RKO (cell line): Measurements from ENCODE around the gene NRGN.
"Not testable (repeated sequence)": the region's sequence is repeated elsewhere in the genome, so short reads cannot be mapped to it uniquely, and the experiment has no call there.

Source experiments
- DNase-seq: peaks from one replicate; pipeline ENCODE4 v3.0.0-alpha.2; 2016; ENCODE audit warnings: low spot score

NRGN gene

DNA sequence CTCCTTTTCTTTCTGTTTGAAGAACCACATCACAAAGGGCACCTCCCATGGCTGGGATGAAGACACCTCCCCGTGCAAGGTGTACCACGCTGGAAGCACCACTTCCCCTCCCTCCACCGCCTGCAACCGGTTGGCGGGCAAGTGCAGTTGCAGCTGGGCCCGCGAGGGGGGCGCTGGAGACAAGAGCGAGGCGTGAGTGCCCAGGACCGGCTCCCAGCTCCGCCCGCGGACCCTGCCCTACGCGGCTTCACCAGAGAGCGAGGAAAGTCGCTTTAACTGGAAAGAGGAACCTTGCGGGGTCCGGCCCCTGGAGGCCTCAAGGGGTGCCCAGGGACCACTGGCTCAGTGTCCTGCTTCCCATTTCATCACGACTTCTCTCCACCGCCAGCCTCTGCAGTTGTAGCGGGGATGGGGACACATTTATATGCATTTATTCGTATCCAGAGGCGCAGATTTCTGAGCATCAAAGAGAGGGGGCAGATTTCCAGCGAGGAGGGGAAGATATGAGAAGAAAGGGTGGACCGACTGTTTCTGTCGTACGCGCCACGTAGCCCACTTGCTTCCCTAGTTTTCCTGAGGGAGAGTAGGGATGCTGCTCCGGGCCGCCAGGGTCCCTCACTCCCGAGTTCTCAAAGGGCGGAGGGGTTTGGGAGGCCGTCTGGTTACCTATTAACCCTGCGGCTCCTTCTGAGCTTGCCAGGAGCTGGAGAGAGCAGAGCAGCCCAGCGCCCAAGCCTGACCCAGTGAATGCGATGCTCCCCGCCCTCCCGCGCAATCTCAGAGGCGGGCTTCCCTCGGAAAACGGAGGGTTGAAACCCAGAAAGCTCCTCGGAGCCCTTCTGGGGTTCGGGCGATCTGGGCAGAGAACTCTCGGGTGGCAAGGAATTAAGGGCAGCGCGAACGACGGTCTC lies 18.9 kb downstream of the NRGN start:
- peak; percentile 68 for DNase-seq

DNA sequence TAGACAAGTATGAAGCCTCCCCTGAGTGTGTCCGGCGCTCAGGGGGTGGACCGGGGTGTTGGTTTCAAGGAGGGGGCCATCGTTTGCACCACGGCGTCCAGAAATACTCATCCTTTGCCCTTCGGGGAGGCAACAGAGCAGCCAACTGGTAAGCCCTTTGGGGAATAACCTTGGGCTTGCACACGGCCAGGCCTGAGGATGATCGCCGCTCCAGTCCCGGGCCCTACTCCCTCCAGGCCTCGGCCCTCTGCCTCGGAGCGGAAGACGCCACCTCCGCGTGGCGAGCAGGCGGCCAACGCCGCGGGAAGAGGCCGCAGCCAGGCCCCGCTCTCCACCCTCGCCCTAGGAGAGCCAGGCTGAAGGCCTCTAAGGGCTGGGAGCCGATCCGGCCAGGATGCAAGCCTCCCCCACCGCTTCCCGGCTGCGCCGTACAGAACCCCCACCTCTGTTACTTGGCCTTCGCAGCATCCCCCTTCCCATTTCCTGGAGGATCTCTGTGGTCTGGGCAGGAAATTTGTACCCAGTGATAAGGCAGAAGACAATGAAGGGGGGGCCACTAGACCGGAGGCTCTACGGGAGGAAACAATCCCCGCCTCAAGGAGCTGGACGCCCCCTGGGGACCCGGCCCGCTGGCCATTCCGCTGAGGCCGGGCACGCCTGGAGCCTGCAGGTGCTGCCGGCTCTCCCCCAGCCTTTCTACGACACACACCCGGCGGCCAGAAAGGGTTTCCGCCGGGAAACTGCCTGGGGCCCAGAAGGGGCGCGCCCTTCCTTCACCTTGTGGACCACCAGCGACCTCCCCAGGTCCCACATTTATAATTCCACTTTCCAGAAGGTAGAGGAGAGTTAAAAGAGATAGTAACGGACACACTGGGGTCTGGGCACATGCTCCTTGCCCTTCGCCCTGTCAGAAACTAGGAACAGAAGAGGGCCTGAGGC lies 19.8 kb downstream of the NRGN start:
- DNase-seq = no peak

DNA sequence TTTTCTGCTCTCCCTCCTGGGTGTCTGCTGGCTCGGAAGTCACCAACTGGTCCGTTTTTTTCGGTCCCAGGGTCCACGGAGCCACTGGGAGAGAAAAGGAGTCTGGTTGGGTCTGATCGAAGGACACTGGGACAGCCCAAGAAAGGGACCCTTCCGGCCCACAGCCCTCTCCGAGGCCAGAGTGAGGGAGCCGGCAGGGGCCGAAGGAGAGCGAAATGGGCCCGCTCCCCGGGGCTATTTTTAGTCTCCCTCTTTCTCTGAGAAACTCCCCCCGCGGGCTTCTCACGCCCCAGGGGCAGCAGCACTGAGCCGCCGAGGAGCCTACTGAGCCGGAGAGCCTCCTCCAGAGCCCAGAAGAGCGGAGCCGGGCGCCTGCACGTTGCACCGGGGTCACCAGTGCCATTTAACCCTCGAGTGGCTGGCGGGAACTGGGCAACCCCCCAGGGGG lies 20.5 kb downstream of the NRGN start:
- DNase-seq = no peak

DNA sequence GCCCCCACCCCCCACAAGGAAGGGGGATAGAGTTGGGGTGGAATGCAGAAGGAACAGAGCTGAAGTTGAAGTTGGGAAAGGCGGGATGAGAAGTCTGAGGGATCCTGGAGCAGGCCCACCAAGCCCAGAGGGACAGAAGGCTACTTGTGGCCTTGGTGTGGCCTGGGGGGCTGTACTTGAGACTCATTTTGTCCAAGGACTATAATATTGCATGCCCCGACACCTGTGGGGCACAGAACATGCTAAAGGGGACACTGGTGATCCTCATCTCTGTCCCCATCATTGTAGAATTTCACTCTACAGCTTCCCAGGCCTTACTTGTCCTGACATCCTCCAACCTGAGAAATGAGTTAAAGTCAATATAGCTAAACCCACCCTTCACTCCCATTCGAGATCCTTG lies 21.1 kb downstream of the NRGN start:
- DNase-seq = no peak

DNA sequence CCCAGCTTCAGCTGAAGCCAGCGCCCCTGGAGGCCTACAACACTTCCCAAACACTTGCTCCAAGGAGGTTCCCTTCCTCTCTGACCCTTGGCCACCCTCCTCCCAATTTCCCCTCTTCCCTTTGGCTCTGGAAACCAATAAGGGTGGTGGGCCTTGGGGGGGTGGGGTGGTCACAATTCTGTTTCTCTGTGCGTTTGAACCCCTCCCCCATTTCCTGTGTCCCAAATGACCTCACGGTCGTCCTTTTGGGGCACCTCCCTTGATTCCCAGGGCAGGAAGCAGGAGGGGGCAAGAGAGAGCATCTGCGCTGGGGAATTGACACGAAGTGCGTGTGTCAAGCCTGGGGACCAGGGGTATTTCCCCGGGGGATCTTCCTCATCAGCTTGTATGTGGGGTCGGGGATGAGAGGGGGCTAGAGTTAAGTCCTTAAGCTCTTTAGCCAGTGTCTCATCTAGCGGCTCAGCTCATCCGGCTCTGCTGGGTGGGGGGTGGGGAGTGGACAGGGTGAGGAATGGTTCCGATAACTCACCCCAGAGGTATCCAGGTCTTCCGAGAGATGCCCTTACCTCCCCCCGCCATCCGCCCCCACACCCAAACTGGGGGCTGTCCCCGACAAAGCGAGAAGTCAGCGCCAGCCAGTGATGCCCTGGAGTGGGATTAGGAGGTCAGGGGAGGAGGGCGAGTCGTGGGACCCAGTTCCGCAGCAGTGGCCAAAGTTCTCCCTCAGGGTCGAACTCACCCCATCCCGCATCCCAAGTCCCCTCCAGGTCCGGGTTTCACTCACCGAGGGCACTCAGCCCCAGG lies 21.8 kb downstream of the NRGN start:
- DNase-seq = no peak

DNA sequence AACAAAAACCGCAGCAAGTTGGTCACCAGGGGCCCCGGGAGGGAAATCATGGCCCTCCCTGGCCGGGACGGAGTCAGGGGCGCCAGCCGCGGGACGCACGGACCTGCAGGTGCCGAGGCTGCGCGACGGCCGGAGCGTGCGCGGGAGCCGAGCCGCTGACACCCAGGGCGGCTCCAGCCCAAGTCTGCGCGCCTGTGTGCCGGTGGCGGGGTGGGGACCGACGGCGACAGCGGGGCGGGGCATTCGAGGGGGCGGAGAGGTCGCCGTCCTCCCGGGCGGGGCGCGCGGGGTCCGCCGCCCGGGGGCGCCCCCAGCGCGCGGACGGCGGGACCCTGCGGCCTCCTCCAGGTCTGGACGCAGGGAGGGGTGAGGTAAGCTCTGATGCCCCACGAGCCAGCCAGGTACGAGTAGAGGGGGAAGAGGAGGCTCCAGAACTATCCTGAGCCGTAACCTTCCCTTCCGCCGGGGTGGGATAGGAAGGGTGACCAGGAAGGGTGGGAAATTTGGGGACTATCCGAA lies 22.4 kb downstream of the NRGN start, which contains the start of gene ESAM:
Gene ESAM, minus strand, starts transcription at position 186 of the 519 bp plus-strand sequence. Its CDS starts 136 bp downstream, at position 50.
- DNase-seq = no peak

DNA sequence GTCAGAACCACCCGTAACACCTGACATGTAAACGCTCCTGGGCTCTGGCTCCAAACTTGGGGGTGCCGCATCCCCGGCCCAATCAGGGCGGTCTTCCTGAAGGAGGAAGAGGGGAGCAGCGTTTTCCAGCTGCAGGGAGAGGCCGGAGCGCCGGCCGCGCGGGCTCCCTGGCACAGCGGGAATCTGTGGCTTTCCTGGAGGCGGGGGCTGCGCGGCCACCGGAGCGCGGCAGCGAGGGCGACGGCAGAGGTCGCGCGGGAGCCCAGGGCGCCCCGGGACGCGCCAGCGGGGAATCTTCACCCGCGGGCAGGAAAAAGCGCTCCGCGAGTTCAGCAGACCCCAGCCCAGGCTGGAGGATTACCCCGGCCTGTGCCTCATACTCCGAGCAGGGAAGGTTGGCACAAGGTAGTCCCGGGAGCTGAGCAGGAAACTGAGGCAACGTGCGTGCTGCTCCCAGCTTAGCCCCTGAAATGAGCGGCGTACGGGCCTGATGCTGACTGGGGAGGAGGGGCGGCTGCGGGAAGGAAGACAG lies 22.9 kb downstream of the NRGN start:
- DNase-seq = peak; percentile 35

DNA sequence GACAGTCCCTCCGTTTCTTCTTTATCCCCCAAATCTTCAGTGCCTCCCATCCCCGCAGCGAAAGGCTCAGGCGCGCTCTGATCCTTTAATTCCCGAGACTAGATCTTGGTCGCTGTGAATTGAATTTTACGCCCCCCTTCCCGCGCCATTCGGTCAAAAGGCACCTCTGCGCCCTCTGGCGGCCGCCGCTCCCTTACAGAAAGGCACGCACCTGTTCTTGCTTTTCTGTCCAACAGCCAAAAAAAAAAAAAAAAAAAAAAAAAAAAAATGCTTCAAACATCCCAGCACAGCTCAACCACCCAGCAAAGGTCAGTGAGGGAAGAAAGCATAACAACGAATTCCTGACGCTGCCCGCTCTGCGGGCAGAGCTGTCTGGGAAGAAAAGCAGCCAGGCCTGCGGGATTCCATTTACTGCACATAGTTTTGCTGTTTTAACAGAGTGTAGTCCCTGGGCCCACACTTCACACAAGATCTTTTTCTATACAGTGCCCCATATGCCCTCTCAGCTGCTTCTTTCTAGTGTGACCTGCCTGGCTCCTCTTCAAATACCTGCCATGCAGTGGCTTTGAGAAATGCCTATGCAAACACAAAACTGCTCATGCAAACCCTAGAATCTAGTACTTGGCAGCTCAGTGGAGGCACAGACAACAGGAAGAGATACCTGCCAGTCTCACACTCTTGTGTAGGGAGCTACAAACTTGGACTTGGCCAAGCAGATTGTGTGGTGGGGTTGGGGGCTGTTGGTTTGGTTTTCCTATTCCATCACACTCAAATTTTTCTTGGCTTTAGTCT lies 23.6 kb downstream of the NRGN start:
- peak; percentile 76 for DNase-seq

DNA sequence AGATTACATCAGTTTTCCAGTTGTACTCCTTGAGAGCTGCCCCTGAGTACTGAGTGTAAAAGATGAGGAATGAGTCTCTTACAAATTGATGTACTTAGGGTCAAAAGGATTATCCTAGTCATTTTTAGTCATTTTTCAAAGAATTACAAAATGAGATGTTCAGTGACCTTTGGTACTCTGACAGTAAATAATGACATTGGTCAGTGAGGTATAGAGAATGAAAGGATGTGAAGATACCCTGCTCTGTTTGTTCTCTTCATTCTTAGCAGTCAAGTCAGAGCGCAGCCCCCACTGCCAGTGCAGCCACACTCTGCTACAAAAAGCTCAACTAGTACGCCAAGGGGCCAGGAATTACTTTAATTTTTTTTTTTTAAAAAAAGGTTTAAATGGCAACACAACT lies 26.4 kb downstream of the NRGN start:
- DNase-seq = no peak

DNA sequence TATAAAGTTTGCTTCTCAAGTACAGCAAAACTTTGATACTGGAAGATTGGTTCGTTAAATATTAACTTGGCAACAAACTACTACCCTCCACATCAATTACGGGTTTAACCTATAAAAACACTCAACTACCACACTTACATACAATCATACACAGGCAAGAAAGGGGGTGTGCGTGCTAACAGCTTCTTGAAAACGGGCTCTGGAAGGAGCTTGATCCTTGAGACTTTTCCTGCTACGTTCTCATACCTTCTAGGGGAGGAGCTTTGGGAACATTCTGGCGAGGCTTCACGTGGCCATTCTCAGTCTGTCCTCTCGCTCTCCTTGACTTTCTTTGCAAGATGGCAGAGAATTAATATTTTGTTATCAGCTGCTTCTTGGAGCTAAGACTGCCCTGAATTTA lies 29.2 kb downstream of the NRGN start:
- DNase-seq = no peak

DNA sequence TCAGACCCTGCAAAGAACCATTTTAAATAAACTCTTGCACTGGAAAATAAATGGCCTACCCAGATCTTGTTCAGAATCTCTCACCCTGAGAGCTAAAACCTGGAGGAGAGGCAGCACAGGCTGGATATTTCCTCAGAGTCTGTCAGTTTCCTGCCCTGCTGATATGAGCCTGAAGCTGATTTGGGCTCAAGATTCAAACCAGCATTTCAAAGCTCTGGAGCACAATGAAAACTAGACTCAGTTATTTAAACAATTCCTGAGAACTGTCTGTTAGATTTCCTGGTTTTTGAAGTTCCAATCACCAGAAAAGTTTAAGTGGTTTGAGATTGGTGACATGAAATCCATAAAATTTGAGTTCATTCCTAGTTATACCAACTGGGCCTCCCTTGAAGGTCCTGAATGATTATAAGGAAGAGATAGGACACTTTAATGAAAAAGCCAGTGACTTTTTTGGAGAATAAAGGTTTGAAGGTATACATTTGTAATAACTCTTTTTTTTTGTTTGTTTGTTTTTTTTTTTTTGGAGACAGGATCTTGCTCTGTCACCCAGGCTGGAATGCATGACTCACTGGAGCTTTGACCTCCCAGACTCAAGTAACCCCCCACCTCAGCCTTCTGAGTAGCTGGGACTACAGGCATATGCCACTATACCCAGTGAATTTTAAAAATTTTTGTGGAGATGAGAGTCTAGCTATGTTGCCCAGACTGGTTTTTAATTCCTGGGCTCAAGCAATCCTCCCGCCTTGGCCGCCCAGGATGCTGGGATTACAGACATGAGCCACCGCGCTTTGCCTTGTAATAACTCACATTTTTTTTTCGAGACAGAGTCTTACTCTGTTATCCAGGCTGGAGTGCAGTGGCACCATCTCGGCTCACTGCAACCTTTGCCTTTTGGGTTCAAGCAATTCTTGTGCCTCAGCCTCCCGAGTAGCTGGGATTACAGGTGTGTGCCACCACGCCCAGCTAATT lies 30.3 kb downstream of the NRGN start:
- DNase-seq = no peak

DNA sequence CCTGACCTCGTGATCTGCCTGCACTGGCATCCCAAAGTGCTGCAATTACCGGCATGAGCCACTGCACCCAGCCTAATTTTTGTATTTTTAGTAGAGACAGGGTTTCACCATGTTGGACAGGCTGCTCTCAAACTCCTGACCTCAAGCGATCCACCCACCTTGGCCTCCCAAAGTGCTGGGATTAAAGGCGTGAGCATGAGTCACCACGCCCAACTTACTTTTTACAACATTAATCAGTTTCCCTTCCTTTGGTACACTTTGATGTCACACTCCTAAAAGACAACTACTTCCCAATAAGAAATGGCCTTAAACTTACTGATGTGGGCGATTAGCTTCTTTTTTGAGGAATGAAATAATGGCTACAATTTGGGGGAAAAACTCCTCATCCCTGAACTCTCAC lies 31.2 kb downstream of the NRGN start:
- DNase-seq = not testable (repeated sequence)

DNA sequence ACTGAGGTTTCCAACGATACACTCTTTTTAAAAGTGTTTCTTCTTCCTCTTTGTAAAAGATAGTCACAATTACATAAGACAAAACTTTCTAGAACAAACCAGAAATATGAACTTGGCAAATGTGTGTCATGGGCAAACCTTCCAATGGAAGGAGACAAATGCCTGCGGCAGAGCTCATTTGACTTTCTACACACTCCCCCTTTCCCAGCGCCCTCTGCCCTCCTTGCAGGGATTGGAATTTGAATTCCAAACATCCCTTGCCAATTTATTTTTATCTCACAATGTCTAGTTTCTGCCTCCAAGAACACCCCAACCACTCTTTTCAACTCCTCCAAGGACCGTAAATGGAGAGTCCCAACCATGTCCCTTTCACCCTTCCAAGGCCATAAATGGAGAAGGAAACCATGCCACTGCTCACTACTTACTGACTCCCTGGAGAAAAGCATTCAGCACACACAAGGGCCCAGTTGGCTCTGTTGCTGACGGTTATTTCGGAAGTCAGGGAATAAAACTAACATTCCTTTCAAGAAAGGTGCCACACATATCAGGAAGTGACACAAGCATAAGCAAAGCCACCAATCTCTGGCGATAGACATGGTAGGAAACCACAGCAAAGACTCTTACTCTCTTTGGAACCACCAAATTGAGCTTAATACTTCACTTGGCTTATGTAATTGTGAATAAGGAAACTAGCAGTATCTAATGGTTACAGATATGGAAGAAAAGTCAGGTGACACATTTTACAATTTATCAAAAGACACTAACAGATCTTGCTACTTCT lies 37.3 kb downstream of the NRGN start:
- DNase-seq = no peak

DNA sequence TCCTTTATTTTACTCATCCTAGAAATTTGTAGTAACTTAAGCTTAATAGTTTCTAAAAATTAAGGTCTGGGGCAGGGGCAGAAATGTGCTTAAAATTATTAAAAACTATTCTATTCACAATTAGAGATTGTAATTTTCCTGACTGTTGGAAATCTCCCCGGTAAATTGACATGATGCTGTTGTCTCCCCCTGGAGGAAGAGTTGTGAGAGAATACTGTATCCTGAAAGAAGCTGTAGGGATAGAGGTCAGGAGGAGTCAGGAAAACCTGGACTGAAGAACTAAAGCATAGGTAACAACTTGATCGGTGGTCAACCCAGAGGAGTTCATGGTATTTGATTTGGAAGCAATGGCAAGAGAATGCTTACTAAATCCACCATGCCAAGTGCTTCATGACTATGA lies 38.5 kb downstream of the NRGN start:
- DNase-seq = no peak

DNA sequence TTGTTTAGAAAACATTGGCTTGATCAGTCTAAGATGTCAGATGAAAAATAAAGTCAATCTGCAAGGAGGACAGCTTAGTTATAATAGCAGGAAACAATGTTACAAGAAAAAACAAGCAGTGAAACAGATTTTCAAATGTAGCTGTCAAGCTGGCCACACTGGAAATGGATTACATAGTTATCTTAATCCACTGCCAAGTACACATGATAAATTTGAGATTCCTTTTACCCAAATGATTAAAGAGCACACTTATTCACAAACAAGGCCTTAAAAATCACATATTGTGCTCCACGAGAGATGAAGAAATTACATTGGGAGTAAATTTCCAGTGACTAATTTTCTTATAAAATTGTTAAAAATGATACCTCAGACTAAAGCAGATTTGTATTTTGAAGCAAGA lies 39.8 kb downstream of the NRGN start:
- no peak for DNase-seq

DNA sequence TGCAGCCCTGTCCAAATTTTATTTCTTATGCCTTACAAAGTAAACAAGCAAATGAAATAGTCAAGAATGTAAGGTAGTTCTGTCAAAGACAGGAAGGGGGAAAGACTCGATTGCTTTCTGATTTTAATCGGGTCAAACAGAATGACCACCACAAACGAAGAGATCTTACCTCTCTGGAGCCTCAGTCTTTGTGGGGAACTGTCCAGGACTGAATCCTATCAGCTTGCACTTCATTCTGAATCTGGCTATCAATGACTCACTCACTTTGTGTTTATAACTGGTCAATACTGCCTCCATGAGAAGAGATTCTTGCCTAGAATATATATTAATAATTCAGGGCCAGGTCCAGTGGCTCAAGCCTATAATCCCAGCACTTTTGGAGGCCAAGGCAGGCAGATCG lies 43.3 kb downstream of the NRGN start:
- DNase-seq = no peak

DNA sequence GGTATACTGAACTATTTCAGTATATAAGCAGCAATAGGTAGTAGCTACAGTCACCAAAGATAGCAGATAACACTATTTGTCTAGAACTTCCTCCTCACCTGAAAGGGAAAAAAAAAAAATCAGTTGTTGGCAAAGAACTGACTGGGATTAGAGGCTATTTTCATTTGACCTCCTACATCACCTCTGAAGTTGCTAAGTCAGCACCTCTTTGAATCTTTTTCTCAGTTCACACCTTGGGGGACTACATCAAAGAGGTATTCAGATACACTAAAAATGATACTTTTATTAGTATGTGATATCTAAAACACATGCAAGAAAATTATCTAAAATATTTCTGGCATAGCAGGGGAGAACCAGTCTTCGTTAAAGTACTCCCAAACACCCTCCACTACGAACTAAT lies 44.3 kb downstream of the NRGN start:
- DNase-seq = no peak

DNA sequence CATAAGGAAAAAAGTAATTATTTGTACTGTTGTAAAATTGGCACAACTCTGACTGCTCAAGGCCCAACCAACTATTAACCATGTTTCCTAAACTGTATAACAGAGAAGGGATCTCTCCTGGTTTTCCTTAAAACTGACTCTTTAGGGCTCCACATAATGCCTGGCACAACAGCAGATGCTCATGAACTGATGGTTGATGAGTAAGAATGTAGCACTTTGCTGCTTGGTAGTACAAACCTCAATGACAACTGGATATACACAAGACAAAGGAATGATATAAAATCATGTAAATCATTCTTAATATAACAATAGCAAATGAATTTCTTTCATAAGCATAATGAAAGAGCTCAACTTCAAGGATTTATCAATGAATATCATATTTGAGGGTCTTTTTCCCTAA lies 48.8 kb downstream of the NRGN start:
- peak; percentile 15 for DNase-seq
